ENCODE measurements around the gene UBTF.
A peak's percentile ranks its signal among the peaks of the same experiment; 100 is the strongest.

Gene UBTF

GRCh38 chr17:44197980-44198720 is 21.3 kb downstream of the UBTF start:
- DNase-seq (ENCODE audit: low read depth in 2 of 2): no peak

- DNase-seq (ENCODE audit: low read depth in 2 of 2): no peak
Observed at GRCh38 chr17:44197107-44197506, 22.4 kb downstream of the UBTF start.

GRCh38 chr17:44193326-44194084 is 26.0 kb downstream of the UBTF start:
- DNase-seq (ENCODE audit: low read depth in 2 of 2): no peak

- DNase-seq (ENCODE audit: low read depth in 2 of 2): no peak
Observed at GRCh38 chr17:44192750-44193149, 26.7 kb downstream of the UBTF start.

- no peak for DNase-seq (ENCODE audit: low read depth in 2 of 2)
Observed at GRCh38 chr17:44191941-44192496, 27.5 kb downstream of the UBTF start.

- DNase-seq (ENCODE audit: low read depth in 2 of 2): no peak
Observed at GRCh38 chr17:44191369-44191768, 28.1 kb downstream of the UBTF start.

- DNase-seq (ENCODE audit: low read depth in 2 of 2): no peak
Observed at GRCh38 chr17:44190481-44190880, 29.0 kb downstream of the UBTF start.

DNA sequence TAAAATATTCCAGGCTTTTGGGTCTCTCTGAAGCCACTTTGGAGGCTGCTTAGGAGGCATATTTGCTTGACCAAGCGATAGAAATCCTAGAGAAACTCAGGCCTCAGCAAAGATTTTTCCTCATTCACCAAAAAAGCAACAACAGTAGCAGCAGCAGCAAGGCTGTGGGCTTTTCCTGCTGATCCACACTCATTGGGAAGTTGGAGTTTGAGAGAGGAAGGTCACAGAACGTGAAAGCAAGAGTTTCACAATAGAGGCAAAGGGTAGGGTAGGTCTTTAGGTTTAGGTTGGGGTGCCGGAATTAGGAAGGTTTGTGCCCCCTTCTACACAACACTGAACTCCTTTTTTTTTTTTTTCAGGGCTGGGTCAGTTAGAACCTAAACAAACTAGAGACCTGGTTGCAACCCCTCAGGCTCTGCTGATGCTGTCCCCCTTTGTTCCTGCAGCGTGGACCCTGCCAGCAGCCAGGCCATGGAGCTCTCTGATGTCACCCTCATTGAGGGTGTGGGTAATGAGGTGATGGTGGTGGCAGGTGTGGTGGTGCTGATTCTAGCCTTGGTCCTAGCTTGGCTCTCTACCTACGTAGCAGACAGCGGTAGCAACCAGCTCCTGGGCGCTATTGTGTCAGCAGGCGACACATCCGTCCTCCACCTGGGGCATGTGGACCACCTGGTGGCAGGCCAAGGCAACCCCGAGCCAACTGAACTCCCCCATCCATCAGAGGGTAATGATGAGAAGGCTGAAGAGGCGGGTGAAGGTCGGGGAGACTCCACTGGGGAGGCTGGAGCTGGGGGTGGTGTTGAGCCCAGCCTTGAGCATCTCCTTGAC is 30.7 kb downstream of the UBTF start:
- no peak for DNase-seq (ENCODE audit: low read depth in 2 of 2)

GRCh38 chr17:44187131-44187899 is 32.2 kb downstream of the UBTF start:
- DNase-seq (ENCODE audit: low read depth in 2 of 2): peak in 1 of 2 donors; percentile 53

DNA sequence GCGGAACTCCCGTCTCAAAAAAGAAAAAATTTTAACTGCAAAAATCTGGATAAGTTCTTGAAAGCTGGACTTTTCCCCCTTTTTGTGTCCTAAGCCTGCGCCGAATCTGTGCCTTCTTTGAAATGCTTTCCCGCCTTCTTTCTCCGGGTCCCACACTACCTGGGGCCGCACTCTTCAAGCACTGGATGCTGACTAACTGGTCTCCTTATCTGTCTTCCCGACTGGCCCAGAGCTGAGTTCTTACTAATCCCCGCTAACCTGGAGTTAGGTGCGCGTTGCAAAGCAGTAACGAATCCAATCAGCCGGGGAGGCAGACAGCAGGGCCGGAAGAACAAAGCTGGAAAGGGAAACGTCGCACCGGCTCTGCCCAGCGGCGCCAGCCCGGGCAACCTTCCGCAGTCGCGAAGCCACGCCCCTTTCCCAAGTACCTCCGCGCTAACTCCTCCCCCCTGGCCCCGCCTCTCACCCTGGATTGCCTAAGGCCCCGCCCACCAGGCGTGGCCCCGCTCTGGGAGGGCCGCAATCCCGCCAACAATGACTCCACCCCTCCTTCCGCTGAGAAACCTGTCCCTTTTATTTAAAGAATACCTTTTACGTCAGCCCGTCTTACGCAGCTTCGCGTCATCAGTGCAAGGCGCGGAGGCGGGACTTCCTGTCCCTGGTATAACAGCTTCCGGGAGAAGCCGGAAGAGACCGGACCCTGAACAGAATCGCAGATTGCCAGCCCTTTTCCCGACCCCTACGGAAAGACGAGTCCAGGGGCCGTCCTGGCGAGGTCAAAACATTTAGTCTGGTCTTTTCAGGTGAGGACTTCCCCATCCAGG is 33.0 kb downstream of the UBTF start, which contains the start of gene TMUB2:
Gene TMUB2, plus strand, starts transcription at position 666 of the 824 bp plus-strand sequence. CDS start 737 bp downstream, outside the sequence.
- DNase-seq (ENCODE audit: low read depth in 2 of 2): peak; percentile 99 to 100

GRCh38 chr17:44184212-44184810 is 35.2 kb downstream of the UBTF start:
- no peak for DNase-seq (ENCODE audit: low read depth in 2 of 2)

- DNase-seq (ENCODE audit: low read depth in 2 of 2): no peak
Observed at GRCh38 chr17:44183024-44183423, 36.5 kb downstream of the UBTF start.

GRCh38 chr17:44178133-44178532 is 41.3 kb downstream of the UBTF start:
- DNase-seq (ENCODE audit: low read depth in 2 of 2): no peak

- no peak for DNase-seq (ENCODE audit: low read depth in 2 of 2)
Observed at GRCh38 chr17:44177640-44178039, 41.8 kb downstream of the UBTF start.

GRCh38 chr17:44176671-44177501 is 42.6 kb downstream of the UBTF start:
- no peak for DNase-seq (ENCODE audit: low read depth in 2 of 2)

GRCh38 chr17:44176257-44176656 is 43.2 kb downstream of the UBTF start:
- DNase-seq (ENCODE audit: low read depth in 2 of 2): no peak

DNA sequence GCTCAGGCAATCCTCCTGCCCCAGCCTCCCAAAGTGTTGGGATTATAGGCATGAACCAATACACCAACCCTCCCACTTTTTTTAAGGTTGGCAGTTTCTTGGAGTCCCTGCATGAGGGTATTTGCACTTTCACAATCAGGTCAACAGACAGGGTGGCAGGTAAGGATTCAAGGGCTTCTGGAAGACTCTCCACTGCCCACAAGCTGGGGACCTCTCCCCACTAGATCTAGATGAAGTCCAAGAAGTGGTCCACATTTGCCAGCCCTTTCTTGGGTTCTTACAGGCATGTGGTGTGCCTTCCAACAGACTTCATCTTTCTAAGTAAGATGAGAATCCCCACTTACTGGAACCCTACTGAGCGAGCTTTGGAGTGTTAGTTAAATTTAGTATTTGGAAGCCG is 45.0 kb downstream of the UBTF start:
- DNase-seq (ENCODE audit: low read depth in 2 of 2): no peak

DNA sequence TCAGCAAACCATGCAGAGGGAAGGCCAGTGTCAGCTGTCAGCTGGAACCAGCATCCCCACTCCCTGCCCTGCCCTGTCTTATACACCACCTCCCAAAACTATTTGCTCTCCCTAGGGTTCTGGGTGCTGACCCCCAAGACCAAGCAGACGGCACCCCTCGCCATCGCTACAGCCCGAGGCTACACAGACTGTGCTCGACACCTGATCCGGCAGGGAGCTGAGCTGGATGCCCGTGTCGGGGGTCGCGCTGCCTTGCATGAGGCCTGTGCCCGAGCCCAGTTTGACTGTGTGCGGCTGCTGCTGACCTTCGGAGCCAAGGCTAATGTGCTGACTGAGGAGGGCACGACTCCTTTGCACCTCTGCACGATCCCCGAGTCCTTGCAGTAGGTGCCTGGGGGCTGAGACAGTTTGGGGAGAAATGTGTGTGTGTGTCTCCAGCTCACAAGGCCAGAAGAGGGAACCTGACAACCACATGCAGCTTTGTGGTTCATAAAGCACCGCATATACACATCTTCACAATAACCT is 47.5 kb downstream of the UBTF start:
- DNase-seq (ENCODE audit: low read depth in 2 of 2): no peak
